NCI-H1105 treated with DMSO at 0.1 percent for 48 hours (cell line): Measurements from ENCODE around the gene CHRNA10.

Source experiments
- DNase-seq: peaks from one replicate; lab custom pipeline; 2025; lab: John Stamatoyannopoulos, UW

CHRNA10 gene

GRCh38 chr11:3671334-3672254, at the start of gene CHRNA10:
Gene CHRNA10, minus strand, starts transcription at chr11:3671384. Its CDS starts 72 bp downstream, at chr11:3671312.
- DNase-seq: peak; percentile 11

GRCh38 chr11:3712274-3712673, 41.1 kb upstream of the CHRNA10 start:
- DNase-seq: no peak

DNA sequence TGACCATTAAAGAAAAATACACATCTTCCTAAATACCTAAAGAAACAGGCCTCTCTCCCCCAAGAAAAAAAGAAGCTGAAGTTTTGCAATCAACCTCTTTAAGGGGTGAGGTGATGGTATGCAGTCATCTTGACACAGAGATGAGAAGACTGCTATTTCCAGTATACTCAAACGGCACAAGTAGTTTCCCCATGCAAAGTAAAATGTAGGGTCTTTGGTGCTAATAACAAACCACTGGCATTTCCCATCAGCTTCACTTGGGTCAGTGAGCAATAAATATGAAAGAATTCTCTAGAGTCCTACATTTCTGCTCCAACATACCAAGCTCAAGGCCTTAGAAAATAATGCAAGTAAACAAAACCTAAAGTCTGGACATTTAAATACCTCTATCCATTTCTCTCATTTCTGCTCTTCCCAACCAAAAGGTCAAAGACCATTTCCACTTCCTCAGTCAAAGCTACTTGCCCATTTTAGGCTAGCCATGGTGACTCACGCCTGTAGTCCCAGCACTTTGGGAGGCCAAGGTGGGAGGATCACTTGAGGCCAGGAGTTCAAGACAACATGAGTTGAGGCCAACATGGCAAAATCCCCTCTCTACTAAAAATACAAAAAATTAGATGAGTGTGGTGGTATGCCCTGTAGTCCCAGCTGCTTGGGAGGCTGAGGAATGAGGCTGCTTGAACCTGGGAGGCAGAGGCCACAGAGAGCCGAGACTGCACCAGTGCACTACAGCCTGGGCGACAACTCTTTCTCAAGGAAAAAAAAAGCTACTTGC, 39.5 kb upstream of the CHRNA10 start:
- DNase-seq: no peak

DNA sequence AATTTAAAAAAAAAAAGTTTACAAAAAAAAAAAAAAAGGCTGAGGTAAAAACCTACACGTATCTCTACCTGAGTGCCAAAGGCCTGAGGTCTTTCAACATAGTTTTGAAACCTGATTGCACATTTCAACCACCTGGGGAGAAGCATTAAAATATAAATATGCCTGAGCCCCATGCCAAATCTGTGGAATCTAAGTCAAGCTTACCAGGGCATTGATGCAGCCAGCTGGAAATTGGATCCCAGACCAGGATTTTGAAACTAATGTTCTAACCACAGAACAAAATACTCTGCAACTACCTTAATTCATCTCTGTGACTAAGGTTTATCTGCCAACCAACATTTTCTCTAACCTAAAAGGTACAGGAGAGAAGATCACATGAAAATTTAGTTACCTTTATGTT, 38.8 kb upstream of the CHRNA10 start:
- no peak for DNase-seq

DNA sequence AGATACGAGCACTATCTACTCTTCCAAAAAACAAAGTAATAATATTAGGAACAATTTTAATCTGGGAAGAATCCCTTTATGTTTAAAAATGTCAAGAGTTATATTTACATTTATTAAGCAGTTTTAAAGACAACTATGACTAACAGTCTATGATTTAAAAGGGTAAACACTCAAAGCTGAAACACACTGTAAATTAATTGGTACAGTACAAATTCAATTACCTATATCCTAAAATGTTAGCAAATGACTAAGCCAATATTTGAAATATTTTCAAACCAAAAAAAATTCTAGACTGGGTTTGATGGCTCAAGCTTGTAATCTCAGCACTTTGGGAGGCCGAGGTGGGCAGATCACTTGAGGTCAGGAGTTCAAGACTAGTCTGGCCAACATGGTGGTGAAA, 36.0 kb upstream of the CHRNA10 start:
- DNase-seq: no peak

GRCh38 chr11:3703383-3703782, 32.2 kb upstream of the CHRNA10 start:
- DNase-seq: no peak

DNA sequence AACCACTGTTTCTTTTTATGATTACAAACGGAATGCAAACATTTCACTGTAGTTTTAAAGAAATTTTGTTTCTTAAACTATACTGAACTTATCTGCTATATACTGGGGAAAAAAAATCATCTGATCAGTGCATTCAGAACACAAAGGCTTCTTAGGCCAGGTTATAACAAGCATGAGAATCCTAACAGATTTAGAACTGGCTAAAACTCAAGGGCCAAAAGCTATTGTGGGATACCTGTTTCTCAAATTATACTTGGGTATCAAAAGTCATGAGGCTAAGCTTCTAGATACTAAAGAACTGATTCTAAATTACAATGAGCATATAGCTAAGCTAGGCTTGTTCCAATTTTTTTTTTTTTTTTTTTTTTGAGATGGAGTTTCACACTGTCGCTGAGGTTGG, 29.7 kb upstream of the CHRNA10 start:
- no peak for DNase-seq

DNA sequence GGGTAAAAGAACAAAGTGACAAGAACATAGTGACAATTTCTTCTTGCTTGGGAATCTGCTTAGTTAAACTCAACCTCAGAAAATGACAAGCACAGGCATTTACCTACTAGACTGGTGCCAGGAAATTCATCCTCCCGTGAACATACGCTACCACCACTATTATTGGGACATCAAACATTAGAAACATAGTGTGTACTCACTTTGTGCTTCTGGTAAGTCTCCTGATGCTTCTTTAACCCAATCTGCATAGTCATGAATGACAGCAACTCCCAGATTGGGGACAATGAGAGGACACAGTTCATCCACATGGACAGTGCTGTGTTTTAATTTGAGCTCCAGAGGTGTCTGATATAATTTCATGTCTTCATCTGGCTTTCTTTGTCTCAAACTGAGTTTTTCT, 29.2 kb upstream of the CHRNA10 start:
- no peak for DNase-seq

GRCh38 chr11:3686751-3687150, 15.6 kb upstream of the CHRNA10 start:
- DNase-seq: no peak

DNA sequence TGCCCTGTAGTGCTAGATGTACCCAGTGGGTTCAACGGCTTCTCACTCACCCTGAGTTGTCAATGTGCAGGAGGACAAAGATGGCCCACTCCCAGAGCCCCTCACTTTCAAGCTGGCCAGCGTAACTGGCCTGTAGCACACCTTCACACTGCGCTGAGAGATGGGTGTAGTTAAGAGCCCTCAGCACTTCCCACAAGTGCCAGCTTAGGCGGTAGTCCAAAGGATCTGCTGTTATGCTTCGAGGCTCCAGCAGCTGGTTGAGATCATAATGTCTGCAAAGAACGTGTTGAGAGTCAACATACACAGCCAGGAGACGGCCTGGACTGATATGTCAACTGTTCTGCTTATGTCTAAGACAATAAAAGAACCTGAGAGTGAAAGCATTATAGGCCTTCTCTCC, 14.7 kb upstream of the CHRNA10 start:
- DNase-seq: no peak

DNA sequence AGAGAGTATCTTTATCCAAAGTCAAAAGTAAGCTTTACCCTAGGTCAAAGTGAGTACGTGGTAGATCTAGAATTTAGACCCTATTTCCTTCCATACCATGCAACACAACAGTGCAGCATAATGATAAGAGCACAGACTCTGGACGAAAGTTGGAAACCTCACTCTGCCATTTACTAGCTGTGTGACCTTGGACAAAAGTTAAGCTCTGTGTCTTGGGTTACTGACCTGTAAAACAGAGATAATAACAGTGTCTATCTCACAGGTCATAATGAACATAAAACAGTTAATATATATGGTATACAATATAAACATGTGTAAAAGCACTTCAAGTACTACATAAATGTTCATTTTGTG, 13.6 kb upstream of the CHRNA10 start:
- no peak for DNase-seq

GRCh38 chr11:3684129-3684818, 13.1 kb upstream of the CHRNA10 start:
- no peak for DNase-seq

GRCh38 chr11:3683039-3683438, 11.9 kb upstream of the CHRNA10 start:
- no peak for DNase-seq

DNA sequence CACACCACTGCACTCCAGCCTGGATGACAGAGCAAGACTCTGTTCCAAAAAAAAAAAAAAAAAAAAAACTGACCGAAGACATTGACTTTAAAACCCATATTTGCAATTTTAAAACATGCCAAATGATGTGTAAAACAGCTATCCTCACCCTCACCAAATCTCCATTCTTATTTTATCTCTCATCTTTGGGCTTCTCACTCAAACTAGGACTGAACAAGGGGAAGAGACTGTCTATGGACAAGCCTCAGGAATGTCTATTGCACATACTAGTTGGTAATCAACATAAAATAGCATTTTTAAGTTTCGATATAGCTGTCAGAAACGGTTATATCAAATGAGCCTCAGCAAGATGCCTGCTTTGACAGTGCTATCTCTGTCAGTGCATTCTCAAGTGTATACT, 7.9 kb upstream of the CHRNA10 start:
- DNase-seq: no peak

DNA sequence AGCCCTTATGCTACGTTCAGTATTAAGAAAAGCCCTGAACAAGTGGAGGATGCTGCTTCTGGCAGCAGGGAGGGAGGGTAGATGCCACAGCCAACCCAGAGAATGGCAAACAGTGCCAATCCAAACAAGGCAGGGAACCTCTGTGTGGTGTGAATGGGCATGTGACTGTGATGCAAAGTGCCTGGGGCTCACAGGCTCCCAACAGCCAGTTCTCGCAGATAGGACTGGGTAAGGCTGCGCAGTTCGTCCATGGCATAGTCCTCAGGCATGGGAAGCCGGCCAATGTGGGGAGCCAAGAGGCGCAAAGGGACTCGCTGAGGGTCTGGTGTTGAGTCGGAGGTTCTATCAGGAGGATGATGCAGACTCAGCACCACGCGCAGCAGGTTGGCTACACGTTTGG, 4.8 kb upstream of the CHRNA10 start:
- DNase-seq: no peak

DNA sequence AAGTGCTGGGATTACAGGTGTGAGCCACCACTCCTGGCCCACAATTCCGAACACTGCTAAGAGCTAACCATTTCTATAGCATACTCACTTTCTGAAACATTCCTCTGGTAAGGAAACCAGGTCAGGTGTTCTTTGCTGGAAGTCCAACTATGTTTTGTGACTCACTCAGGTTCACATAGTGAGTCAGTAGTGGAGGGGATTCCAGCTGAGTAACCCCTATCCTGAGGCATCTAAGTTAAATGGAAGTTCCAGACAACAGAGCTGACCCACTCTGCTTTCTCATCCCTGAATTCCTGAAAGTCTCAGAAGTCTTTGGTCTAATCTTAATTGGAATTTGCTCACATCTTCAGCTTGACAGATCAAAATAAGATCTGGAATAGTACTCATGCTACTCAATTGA, 3.0 kb upstream of the CHRNA10 start:
- no peak for DNase-seq

- DNase-seq: no peak
Measured at GRCh38 chr11:3669742-3670183, 1.4 kb downstream of the CHRNA10 start.

GRCh38 chr11:3669128-3669527, 2.1 kb downstream of the CHRNA10 start:
- DNase-seq: no peak

- no peak for DNase-seq
Measured at GRCh38 chr11:3667149-3668035, 3.8 kb downstream of the CHRNA10 start.

- no peak for DNase-seq
Measured at GRCh38 chr11:3666023-3666530, 5.1 kb downstream of the CHRNA10 start.

GRCh38 chr11:3665336-3666022, 5.7 kb downstream of the CHRNA10 start:
- no peak for DNase-seq
